HL-60 (cell line): ENCODE data around the gene GIMAP2.

ENCODE experiments used
- DNase-seq, 2 experiments: peaks; one replicate each; pipeline ENCODE4 v3.0.0-alpha.2; 2010 to 2020; ENCODE audit warnings: low read depth in 1 of 2, low spot score in 1 of 2
- H3K27ac ChIP-seq: fragments of 250-450 bp; sonication (Bioruptor Pico); replicated peaks from 2 replicates; pipeline ENCODE4 v1.5.1; 2020; ENCODE audit warnings: mild to moderate bottlenecking, moderate library complexity
- H3K27me3 ChIP-seq: fragments of 250-450 bp; sonication (Bioruptor Pico); 2 replicates; pipeline ENCODE4 v1.5.1; 2021; ENCODE audit warnings: mild to moderate bottlenecking, moderate library complexity; ENCODE audit not compliant: insufficient read depth, poor library complexity, severe bottlenecking
- H3K4me3 ChIP-seq: replicated peaks from 2 replicates; pipeline ENCODE4 v1.5.1; 2011; ENCODE audit warnings: mild to moderate bottlenecking, control low read depth, low read length; ENCODE audit not compliant: insufficient read depth
- GABPA ChIP-seq: IDR thresholded peaks from 2 replicates; pipeline ENCODE4 v1.6.1; 2012; ENCODE audit warnings: low read depth
- POLR2AphosphoS5 ChIP-seq: IDR thresholded peaks from 2 replicates; pipeline ENCODE4 v1.6.1; 2012; ENCODE audit warnings: low read depth
- SPI1 ChIP-seq: IDR thresholded peaks from 2 replicates; pipeline ENCODE4 v1.6.1; 2012; ENCODE audit warnings: low read depth, mild to moderate bottlenecking, borderline replicate concordance
- TF ChIP-seq, protein P1 (sequence below): IDR thresholded peaks from one replicate; pipeline ENCODE4 v1.5.1; 2011; ENCODE audit warnings: low read length, control low read depth, inconsistent platforms; ENCODE audit not compliant: insufficient read depth
- TF ChIP-seq, protein P2 (sequence below): IDR thresholded peaks from 2 replicates; pipeline ENCODE4 v1.6.1; 2012; ENCODE audit warnings: low read depth; ENCODE audit not compliant: insufficient replicate concordance

The GIMAP2 gene

DNA sequence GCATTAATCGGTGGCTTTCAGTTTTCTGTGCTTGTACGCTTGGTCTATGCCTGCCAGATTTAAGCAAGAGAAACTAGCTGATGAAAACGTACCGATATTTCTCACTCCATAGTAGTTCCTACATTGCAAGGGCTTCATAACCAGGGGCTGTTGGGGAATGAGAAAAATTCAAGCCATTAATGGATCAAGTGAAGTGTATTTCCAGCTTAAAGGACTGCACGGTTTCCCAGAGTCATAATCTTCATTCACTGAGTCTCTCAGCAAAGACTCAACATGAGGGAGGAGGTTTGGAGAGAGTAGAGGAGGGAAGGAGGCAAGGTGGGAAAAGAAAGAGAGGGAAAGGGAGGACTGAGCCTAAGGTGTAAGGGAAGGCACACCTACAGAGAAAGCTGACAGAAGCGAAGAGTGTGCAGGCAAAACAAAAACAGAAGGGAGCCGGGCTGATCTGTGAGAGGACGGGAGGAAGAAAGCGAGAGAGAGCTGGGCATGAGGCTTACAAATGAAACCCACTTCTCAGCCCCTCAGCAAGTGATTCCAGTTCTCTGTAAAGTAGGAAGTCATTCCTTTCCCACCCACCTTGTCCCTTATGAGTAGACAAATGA, 625 bp downstream of the GIMAP2 start:
- H3K27me3 ChIP-seq = no peaks in the 10 kb centered on the region
- no peak for TF ChIP-seq SPI1
- TF ChIP-seq GABPA = no peak
- TF ChIP-seq POLR2AphosphoS5 = no peak
- TF ChIP-seq, protein P1, sequence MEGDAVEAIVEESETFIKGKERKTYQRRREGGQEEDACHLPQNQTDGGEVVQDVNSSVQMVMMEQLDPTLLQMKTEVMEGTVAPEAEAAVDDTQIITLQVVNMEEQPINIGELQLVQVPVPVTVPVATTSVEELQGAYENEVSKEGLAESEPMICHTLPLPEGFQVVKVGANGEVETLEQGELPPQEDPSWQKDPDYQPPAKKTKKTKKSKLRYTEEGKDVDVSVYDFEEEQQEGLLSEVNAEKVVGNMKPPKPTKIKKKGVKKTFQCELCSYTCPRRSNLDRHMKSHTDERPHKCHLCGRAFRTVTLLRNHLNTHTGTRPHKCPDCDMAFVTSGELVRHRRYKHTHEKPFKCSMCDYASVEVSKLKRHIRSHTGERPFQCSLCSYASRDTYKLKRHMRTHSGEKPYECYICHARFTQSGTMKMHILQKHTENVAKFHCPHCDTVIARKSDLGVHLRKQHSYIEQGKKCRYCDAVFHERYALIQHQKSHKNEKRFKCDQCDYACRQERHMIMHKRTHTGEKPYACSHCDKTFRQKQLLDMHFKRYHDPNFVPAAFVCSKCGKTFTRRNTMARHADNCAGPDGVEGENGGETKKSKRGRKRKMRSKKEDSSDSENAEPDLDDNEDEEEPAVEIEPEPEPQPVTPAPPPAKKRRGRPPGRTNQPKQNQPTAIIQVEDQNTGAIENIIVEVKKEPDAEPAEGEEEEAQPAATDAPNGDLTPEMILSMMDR = no peak
- TF ChIP-seq, protein P2, sequence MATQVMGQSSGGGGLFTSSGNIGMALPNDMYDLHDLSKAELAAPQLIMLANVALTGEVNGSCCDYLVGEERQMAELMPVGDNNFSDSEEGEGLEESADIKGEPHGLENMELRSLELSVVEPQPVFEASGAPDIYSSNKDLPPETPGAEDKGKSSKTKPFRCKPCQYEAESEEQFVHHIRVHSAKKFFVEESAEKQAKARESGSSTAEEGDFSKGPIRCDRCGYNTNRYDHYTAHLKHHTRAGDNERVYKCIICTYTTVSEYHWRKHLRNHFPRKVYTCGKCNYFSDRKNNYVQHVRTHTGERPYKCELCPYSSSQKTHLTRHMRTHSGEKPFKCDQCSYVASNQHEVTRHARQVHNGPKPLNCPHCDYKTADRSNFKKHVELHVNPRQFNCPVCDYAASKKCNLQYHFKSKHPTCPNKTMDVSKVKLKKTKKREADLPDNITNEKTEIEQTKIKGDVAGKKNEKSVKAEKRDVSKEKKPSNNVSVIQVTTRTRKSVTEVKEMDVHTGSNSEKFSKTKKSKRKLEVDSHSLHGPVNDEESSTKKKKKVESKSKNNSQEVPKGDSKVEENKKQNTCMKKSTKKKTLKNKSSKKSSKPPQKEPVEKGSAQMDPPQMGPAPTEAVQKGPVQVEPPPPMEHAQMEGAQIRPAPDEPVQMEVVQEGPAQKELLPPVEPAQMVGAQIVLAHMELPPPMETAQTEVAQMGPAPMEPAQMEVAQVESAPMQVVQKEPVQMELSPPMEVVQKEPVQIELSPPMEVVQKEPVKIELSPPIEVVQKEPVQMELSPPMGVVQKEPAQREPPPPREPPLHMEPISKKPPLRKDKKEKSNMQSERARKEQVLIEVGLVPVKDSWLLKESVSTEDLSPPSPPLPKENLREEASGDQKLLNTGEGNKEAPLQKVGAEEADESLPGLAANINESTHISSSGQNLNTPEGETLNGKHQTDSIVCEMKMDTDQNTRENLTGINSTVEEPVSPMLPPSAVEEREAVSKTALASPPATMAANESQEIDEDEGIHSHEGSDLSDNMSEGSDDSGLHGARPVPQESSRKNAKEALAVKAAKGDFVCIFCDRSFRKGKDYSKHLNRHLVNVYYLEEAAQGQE = no peak
- no peak for DNase-seq
- H3K4me3 ChIP-seq = peak overlapping the region; percentile 48
- peak overlapping the region; percentile 74 for H3K27ac ChIP-seq

DNA sequence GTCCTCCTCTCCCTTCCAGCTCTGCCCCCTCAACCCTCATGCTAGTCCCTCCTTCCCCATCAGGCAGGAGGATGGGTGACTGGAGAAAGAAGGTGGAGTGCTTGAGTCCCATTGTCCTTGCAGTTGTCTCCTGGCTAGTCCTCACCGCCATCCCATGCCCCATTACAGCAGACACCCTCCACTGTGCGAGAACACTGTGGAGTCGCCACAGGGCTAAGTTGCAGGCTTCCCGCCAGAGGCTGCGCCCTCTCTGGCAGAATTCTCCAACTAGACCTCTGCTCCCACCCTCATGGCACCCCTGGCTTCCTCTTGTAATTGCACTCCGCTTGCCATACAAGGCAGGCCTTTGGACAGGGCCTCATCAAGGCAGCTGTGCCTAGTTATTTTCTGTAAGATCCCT, 3.1 kb downstream of the GIMAP2 start:
- no peak for TF ChIP-seq SPI1
- no peak for TF ChIP-seq GABPA
- TF ChIP-seq, protein P2 = no peak
- no peak for TF ChIP-seq POLR2AphosphoS5
- TF ChIP-seq, protein P1 = no peak
- Histone ChIP-seq H3K27me3 (no peaks in the 10 kb centered on the region), H3K4me3 (no peak overlapping the region), H3K27ac (no peak overlapping the region)
- DNase-seq = no peak

DNA sequence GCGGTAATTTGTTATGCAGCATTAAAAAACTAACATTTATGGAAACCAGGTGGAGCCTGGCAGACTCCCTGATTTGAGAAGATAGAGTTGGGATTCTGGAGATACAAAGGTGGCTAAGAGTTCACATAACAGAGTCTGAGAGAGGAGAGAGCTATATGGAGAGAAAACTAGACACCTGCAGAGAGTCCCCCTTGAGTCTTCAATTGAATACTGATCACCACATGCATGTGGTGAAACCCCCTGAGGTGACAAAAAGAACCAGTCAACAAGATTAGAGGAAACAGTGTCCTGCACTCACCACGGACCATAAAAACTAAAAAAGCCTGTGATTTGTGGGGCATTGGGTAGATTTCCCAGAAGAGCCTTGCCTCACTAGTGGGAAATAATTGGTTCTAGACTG, 10.1 kb downstream of the GIMAP2 start:
- no peak overlapping the region for H3K27ac ChIP-seq
- DNase-seq = no peak
- TF ChIP-seq, protein P1 = no peak
- H3K4me3 ChIP-seq = no peak overlapping the region
- no peaks in the 10 kb centered on the region for H3K27me3 ChIP-seq

DNA sequence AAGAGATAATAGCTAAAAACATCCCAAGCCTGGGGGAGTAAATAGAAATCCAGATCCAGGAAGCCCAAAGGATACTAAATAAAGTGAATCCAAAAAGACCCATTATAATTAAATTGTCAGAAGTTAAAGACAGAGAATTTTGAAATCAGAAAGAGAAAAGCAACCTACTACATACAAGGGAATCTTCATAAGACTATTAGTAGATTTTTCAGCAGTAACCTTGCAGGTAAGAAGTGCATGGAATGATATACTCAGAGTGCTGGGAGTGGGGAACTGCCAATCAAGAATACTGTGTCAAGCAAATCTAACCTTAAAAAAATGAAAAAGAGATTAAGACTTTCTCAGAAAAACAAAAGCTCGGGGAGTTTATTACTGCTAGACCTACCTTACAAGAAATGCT, 17.7 kb downstream of the GIMAP2 start:
- Histone ChIP-seq H3K27ac (no peak overlapping the region), H3K27me3 (no peaks in the 10 kb centered on the region), H3K4me3 (no peak overlapping the region)
- DNase-seq = no peak
- TF ChIP-seq SPI1 (no peak), GABPA (no peak), POLR2AphosphoS5 (no peak)
- TF ChIP-seq, protein P2 = no peak
